Liver (tissue), 9 donors: Measurements from ENCODE around the gene DNPEP. TPM values are rescaled to one million over a fixed set of nuclear protein-coding genes. Genes with fewer than 3 reads are reported as not detected.

Experiments used
- DNase-seq: peaks from one replicate; pipeline ENCODE4 v3.0.0-alpha.2; 2017; ENCODE audit warnings: low spot score
- H3K27ac ChIP-seq, 2 donors: one replicate each; pipeline ENCODE4 v1.7.0; 2013; ENCODE audit warnings: inconsistent platforms in 2 of 2, low read length in 2 of 2, control low read depth in 1 of 2, low read depth in 1 of 2, mild to moderate bottlenecking in 1 of 2
- H3K27me3 ChIP-seq, 4 donors: one replicate each; pipeline versions ENCODE4 v1.6.1 to v1.7.0; 2013; ENCODE audit warnings: low read length in 3 of 4, inconsistent platforms in 1 of 4, mild to moderate bottlenecking in 1 of 4, moderate library complexity in 1 of 4; ENCODE audit not compliant: control insufficient read depth in 4 of 4, insufficient read depth in 4 of 4
- H3K36me3 ChIP-seq, 4 donors: one replicate each; pipeline versions ENCODE4 v1.6.1 to v1.7.0; 2013; ENCODE audit warnings: low read length in 3 of 4, mild to moderate bottlenecking in 3 of 4, low read depth in 1 of 4, moderate library complexity in 1 of 4; ENCODE audit not compliant: control insufficient read depth in 4 of 4, insufficient read depth in 3 of 4
- H3K4me1 ChIP-seq, 4 donors: one replicate each; pipeline versions ENCODE4 v1.6.1 to v1.7.0; 2013; ENCODE audit warnings: low read length in 3 of 4, mild to moderate bottlenecking in 3 of 4, moderate library complexity in 1 of 4; ENCODE audit not compliant: control insufficient read depth in 4 of 4, insufficient read depth in 4 of 4
- H3K4me3 ChIP-seq, 3 donors: one replicate each; pipeline versions ENCODE4 v1.6.1 to v1.7.0; 2013; ENCODE audit warnings: low read length in 3 of 3, control low read depth in 1 of 3, low read depth in 1 of 3, mild to moderate bottlenecking in 1 of 3
- H3K9ac ChIP-seq, 2 donors: one replicate each; pipeline ENCODE4 v1.7.0; 2013; ENCODE audit warnings: low read length in 2 of 2, mild to moderate bottlenecking in 2 of 2, moderate library complexity in 2 of 2, control low read depth in 1 of 2, low read depth in 1 of 2
- H3K9me3 ChIP-seq, 4 donors: one replicate each; pipeline versions ENCODE4 v1.6.1 to v1.7.0; 2013; ENCODE audit warnings: low read length in 3 of 4; ENCODE audit not compliant: control insufficient read depth in 4 of 4
- ATF3 ChIP-seq: IDR thresholded peaks from 2 replicates; pipeline ENCODE4 v1.6.1; 2016; ENCODE audit warnings: antibody characterized with exemption
- EGR1 ChIP-seq, 2 donors: IDR thresholded peaks; 2 replicates each; pipeline ENCODE4 v1.6.1; 2016 to 2018; ENCODE audit warnings: antibody characterized with exemption in 2 of 2, low read depth in 2 of 2
- FOXA1 ChIP-seq: IDR thresholded peaks from 2 replicates; pipeline ENCODE4 v1.6.1; 2016; ENCODE audit warnings: antibody characterized with exemption
- FOXA2 ChIP-seq: IDR thresholded peaks from 2 replicates; pipeline ENCODE4 v1.6.1; 2016; ENCODE audit warnings: antibody characterized with exemption
- HNF4G ChIP-seq: IDR thresholded peaks from 2 replicates; pipeline ENCODE4 v1.6.1; 2016; ENCODE audit warnings: antibody characterized with exemption
- JUND ChIP-seq, 2 donors: IDR thresholded peaks; 2 replicates each; pipeline ENCODE4 v1.6.1; 2016; ENCODE audit warnings: antibody characterized with exemption in 2 of 2
- MAX ChIP-seq: IDR thresholded peaks from 2 replicates; pipeline ENCODE4 v1.6.1; 2016; ENCODE audit warnings: antibody characterized with exemption
- RAD21 ChIP-seq, 2 donors: IDR thresholded peaks; 2 replicates each; pipeline ENCODE4 v1.6.1; 2016; ENCODE audit warnings: antibody characterized with exemption in 2 of 2, mild to moderate bottlenecking in 2 of 2
- REST ChIP-seq: IDR thresholded peaks from 2 replicates; pipeline ENCODE4 v1.6.1; 2016; ENCODE audit warnings: antibody characterized with exemption, mild to moderate bottlenecking
- SP1 ChIP-seq: IDR thresholded peaks from 2 replicates; pipeline ENCODE4 v1.6.1; 2018; ENCODE audit warnings: antibody characterized with exemption, mild to moderate bottlenecking
- ZBTB33 ChIP-seq: IDR thresholded peaks from 2 replicates; pipeline ENCODE4 v1.6.1; 2016; ENCODE audit warnings: antibody characterized with exemption
- WGBS: extraction: QIAGEN DNeasy Blood & Tissue Kit; methylation state at CpG from one replicate; pipeline ENCODE4 v1.1.7; 2013; 5-methylcytosine and 5-hydroxymethylcytosine counted together
- polyA plus RNA-seq, 2 donors: library from polyadenylated mRNA; stranded (reverse) in 1 of 2; unstranded in 1 of 2; fragments of 200-250 nt in 1 of 2; fragments of >200 nt in 1 of 2; fragmentation: Nextera tagmentation in 1 of 2; extraction: Ambion mirVana in 1 of 2; gene quantifications; one replicate each; pipeline versions ENCODE4 v1.2.1 to v1.2.3, GENCODE V29; 2013 to 2015
- total RNA-seq, 2 donors: library from RNA; depleted of rRNA; stranded (reverse); fragments of >200 nt; gene quantifications; one replicate each; pipeline ENCODE4 v1.2.3, GENCODE V29; 2014
- donor health status: healthy.
- donor health status: healthy.
- donor health status: healthy.
- donor health status: healthy.
- donor health status: healthy.

Gene DNPEP
- total and polyA plus RNA-seq, 4 donors, result 25.8 to 58.4 (median 45.8) TPM

GRCh38 chr2:219384859-219385258 is 2.9 kb downstream of the DNPEP start (continued):
- no peak for TF ChIP-seq HNF4G
- no peak for TF ChIP-seq MAX

GRCh38 chr2:219384083-219384713 is 3.5 kb downstream of the DNPEP start:
- DNase-seq, result no peak
- H3K36me3 ChIP-seq, result peaks cover 8 to 57% (median 46%) of the 10 kb centered on the region in 4 donors
- no peak overlapping the region for H3K9ac ChIP-seq
- 90% methylated on average over 15 of the region's 15 CpGs for WGBS
- H3K4me1 ChIP-seq, result peaks cover 3 to 16% (median 10%) of the 10 kb centered on the region in 4 donors
- H3K27me3 ChIP-seq, result no peaks in the 10 kb centered on the region
- H3K4me3 ChIP-seq, result no peak overlapping the region
- no peak for TF ChIP-seq JUND (IDR thresholded peaks at IDR 0.05)
- no peak for TF ChIP-seq ATF3
- TF ChIP-seq EGR1 (IDR thresholded peaks at IDR 0.05; ENCODE audit: low read depth in 2 of 2), result no peak
- no peak for TF ChIP-seq ZBTB33
- no peak for TF ChIP-seq RAD21 (IDR thresholded peaks at IDR 0.05)
- no peak for TF ChIP-seq FOXA1
- H3K9me3 ChIP-seq, result no peaks in the 10 kb centered on the region
- no peak overlapping the region for H3K27ac ChIP-seq

- 93% methylated on average over 9 of the region's 9 CpGs for WGBS
- peaks cover 0 to 3% (median 2%) of the 10 kb centered on the region in 4 donors for H3K4me1 ChIP-seq
- H3K9me3 ChIP-seq, result no peaks in the 10 kb centered on the region
- TF ChIP-seq ATF3, result no peak
- no peak for TF ChIP-seq SP1
- TF ChIP-seq REST, result no peak
- TF ChIP-seq FOXA2, result no peak
- no peak for TF ChIP-seq MAX
- no peak for TF ChIP-seq HNF4G
- no peaks in the 10 kb centered on the region for H3K27me3 ChIP-seq
- no peak for DNase-seq
- H3K4me3 ChIP-seq, result no peak overlapping the region
- no peak overlapping the region for H3K27ac ChIP-seq
- H3K36me3 ChIP-seq, result peaks cover 11 to 65% (median 48%) of the 10 kb centered on the region in 4 donors
- no peak overlapping the region for H3K9ac ChIP-seq
These were observed 6.3 kb downstream of the DNPEP start for GRCh38 chr2:219381448-219381847.
